ENCODE measurements around the gene PCARE. TPM values are rescaled to one million over a fixed set of nuclear protein-coding genes. Genes with fewer than 3 reads are reported as not detected.

Gene PCARE
- total RNA-seq, 2 donors from 2014 or later = 0.09 TPM; not detected in 1

- no peaks in the 10 kb centered on the region for H3K27me3 ChIP-seq (ENCODE audit: control insufficient read depth, insufficient read depth, low read length, poor library complexity, severe bottlenecking)
- H3K9me3 Mint-ChIP-seq = peaks cover 3% of the 10 kb centered on the region
Observed at GRCh38 chr2:29106256-29106655, 31.9 kb upstream of the PCARE start.

GRCh38 chr2:29105375-29105774, 31.1 kb upstream of the PCARE start:
- TF ChIP-seq CTCF (conservative IDR thresholded peaks at IDR 0.05) = peak; percentile 21
- Mint-ChIP-seq H3K9me3 (peaks cover 10% of the 10 kb centered on the region), H3K27ac (no peak overlapping the region), H3K36me3 (ENCODE audit: low read depth) (no peaks in the 10 kb centered on the region), H3K27me3 (ENCODE audit: insufficient read depth) (peaks cover 2% of the 10 kb centered on the region), H3K4me3 (no peak overlapping the region), H3K4me1 (peaks cover 18% of the 10 kb centered on the region)
- DNase-seq = peak; percentile 57
- no peaks in the 10 kb centered on the region for H3K36me3 ChIP-seq (ENCODE audit: control insufficient read depth, insufficient read depth, low read length)
- 0 to 75% methylated on average over 1 to 2 of the region's 2 CpGs for WGBS, 2 experiments (ENCODE audit: insufficient coverage in 1 of 2, insufficient read length in 1 of 2)
- H3K4me1 ChIP-seq (ENCODE audit: control insufficient read depth, insufficient read depth, low read length) = peaks cover 7% of the 10 kb centered on the region
- H3K4me3 ChIP-seq (ENCODE audit: low read length) = no peak overlapping the region
- peaks cover 10% of the 10 kb centered on the region for H3K9me3 ChIP-seq (ENCODE audit: control insufficient read depth, low read length)
- no peak overlapping the region for H3K27ac ChIP-seq (ENCODE audit: low read depth, low read length)
- no peak overlapping the region for H3K9ac ChIP-seq (ENCODE audit: extremely low read depth, low read length, poor library complexity, severe bottlenecking)
- H3K27me3 ChIP-seq (ENCODE audit: control insufficient read depth, insufficient read depth, low read length, poor library complexity, severe bottlenecking) = no peaks in the 10 kb centered on the region

More at GRCh38 chr2:29106256-29106655, 31.9 kb upstream of the PCARE start:
- Mint-ChIP-seq H3K36me3 (ENCODE audit: low read depth) (no peaks in the 10 kb centered on the region), H3K4me3 (no peak overlapping the region), H3K4me1 (peaks cover 18% of the 10 kb centered on the region), H3K27ac (no peak overlapping the region), H3K27me3 (ENCODE audit: insufficient read depth) (peaks cover 4% of the 10 kb centered on the region)
- H3K36me3 ChIP-seq (ENCODE audit: control insufficient read depth, insufficient read depth, low read length) = no peaks in the 10 kb centered on the region
- no peak overlapping the region for H3K9ac ChIP-seq (ENCODE audit: extremely low read depth, low read length, poor library complexity, severe bottlenecking)
- no peak overlapping the region for H3K27ac ChIP-seq (ENCODE audit: low read depth, low read length)
- 93 to 100% methylated on average over 1 to 3 of the region's 3 CpGs for WGBS, 2 experiments (ENCODE audit: insufficient coverage in 1 of 2, insufficient read length in 1 of 2)
- no peak overlapping the region for H3K4me3 ChIP-seq (ENCODE audit: low read length)
- DNase-seq = no peak
- peaks cover 7% of the 10 kb centered on the region for H3K4me1 ChIP-seq (ENCODE audit: control insufficient read depth, insufficient read depth, low read length)
- H3K9me3 ChIP-seq (ENCODE audit: control insufficient read depth, low read length) = peaks cover under 1% of the 10 kb centered on the region
- no peak for TF ChIP-seq CTCF (conservative IDR thresholded peaks at IDR 0.05)

- no peak for TF ChIP-seq CTCF (conservative IDR thresholded peaks at IDR 0.05)
- Mint-ChIP-seq H3K9me3 (peaks cover 11% of the 10 kb centered on the region), H3K27me3 (ENCODE audit: insufficient read depth) (peaks cover 2% of the 10 kb centered on the region), H3K27ac (no peak overlapping the region), H3K36me3 (ENCODE audit: low read depth) (no peaks in the 10 kb centered on the region), H3K4me3 (no peak overlapping the region), H3K4me1 (peaks cover 18% of the 10 kb centered on the region)
- Histone ChIP-seq H3K4me3 (ENCODE audit: low read length) (no peak overlapping the region), H3K9me3 (ENCODE audit: control insufficient read depth, low read length) (peaks cover 11% of the 10 kb centered on the region), H3K4me1 (ENCODE audit: control insufficient read depth, insufficient read depth, low read length) (peaks cover 7% of the 10 kb centered on the region), H3K9ac (ENCODE audit: extremely low read depth, low read length, poor library complexity, severe bottlenecking) (no peak overlapping the region), H3K36me3 (ENCODE audit: control insufficient read depth, insufficient read depth, low read length) (no peaks in the 10 kb centered on the region), H3K27ac (ENCODE audit: low read depth, low read length) (no peak overlapping the region), H3K27me3 (ENCODE audit: control insufficient read depth, insufficient read depth, low read length, poor library complexity, severe bottlenecking) (no peaks in the 10 kb centered on the region)
- WGBS, 2 experiments (ENCODE audit: insufficient coverage in 1 of 2, insufficient read length in 1 of 2) = 95 to 100% methylated on average over 1 to 5 of the region's 5 CpGs
- no peak for DNase-seq
Observed at GRCh38 chr2:29104688-29105087, 30.4 kb upstream of the PCARE start.

All from endodermal cell (in vitro differentiated cells).